ENCODE results near the gene DOK6.
"Not testable (repeated sequence)": the region's sequence is repeated elsewhere in the genome, so short reads cannot be mapped to it uniquely, and the experiment has no call there.

DOK6 gene

DNA sequence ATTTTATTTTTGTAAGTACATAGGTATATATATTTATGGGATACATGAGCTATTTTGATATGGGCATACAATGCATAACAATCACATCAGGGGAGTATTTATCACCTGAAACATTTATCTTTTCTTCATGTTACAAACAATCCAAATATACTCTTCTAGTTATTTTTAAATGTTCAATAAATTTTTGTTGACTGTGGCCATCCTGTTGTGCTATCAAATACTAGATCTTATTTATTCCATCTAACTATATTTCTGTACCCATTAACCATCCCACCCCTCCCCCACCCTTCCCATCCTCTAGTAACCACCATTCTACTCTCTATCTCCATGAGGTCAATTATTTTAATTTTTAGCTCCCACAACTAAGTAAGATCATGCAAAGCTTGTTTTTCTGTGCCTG, 390.0 kb downstream of the DOK6 start:
- no peak for DNase-seq (ENCODE audit: low read depth in 3 of 3, low spot score in 1 of 3)

DNA sequence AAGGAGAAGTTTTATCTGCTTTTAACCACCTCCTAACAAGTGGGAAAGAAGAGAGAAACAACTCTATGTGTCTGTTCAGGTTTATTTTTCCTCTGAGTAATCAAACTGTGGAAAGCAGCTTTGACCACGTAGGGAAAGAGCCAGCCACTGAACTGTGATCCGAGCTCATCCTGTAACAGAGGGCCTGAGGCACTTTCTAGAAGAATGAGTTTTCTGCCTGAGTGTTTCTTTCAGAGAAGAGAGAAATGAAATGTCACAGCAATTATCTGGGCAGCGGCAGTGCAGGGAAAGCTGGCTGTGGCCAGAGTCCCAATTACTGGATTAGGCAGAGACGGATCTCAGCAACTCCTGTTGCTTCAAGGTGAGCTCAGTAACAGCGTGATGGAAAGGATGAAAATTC, 395.1 kb downstream of the DOK6 start:
- no peak for DNase-seq (ENCODE audit: low read depth in 3 of 3, low spot score in 1 of 3)

DNA sequence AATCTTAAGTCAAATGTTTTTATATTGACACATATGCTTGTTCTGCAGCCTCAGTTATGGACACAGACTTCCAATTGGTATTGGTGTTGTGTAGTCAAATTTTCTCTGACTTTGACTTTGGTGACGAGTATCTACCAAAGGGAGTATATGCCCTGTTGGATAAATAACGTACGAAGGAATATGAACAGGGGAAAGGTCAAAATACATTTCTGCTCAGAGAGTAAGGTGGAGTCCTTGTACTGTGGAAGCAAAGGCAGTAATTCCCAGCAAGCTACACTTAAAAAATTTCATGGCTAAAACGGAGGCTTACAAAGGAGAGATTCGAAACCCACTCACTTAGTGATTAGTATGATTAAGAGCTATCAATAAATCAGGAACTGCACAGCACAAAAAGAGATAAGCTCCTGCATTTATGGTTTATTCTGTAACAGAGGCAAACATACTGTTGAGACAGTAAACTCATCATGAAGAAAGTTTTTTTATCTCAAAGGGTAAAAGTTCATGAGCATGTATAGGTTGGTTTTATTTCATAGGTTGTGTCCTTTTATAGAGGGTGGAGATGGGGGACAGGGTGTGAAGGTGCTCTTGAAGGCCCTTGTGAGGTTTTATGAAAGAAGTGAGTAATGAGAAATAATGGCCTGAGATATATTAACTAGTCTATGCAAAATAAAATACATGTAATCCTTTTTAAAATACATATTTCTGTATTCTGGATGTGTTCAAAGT, 404.3 kb downstream of the DOK6 start:
- DNase-seq (ENCODE audit: low read depth in 3 of 3, low spot score in 1 of 3), result no peak

DNA sequence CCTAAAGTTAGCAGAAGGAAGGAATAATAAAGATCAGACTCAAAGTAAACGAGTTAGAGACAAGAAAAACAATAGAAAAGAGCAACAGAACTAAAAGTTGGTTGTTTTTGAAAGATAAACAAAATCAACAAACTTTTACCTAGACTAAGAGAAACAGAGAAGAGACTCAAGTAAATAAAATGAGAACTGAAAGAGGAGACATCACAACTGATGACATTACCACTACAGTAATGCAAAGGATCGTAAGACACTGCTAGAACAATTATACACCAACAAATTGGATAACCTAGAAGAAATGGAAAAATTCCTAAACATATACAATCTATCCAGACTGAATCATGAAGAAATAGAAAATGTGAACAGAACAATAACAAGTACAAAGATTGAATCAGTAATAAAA, 407.7 kb downstream of the DOK6 start:
- no peak for DNase-seq (ENCODE audit: low read depth in 3 of 3, low spot score in 1 of 3)

DNA sequence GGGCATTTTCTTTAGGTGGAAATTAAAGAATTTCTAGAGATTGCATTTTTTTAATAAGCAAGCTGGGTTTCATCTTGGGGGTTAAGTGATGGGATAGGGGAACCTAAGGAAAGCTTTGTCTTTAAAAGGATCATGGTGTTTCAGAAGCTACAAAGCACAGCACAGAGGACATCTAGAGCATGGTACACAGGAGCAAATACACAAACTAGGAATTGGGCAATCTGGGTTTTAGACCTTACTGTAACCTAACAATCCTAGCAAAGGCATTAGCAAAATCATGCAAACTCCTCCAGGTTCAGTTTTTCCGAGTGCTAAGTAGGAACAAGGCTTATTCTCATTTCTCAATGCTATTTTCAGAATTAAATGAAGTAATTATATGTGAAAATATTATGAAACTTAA, 412.9 kb downstream of the DOK6 start:
- DNase-seq (ENCODE audit: low read depth in 3 of 3, low spot score in 1 of 3), result no peak

DNA sequence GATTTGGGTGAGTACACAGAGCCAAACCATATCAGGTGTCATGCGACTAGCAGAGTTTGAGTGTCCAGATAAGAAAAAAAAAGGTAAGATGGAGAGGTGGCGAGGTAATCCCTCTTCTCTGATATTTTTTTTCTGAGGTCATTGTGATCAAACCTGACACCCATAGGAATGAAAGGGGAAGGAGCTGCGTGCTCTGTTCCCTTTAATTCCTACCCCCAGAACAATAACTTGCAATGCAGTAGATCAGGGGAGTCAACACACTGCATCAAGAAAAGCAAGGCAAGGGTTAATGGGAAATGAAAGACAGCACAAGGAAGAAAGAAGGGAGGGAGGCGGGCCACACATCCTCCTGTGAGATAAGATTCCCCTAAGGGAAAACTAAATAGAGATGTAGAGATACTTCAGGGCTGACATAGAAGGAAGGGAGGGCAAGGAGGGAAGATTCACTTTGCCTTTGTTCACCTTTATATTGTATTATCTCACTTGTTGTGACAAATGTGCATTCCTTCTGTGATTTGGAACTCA, 414.2 kb downstream of the DOK6 start:
- DNase-seq (ENCODE audit: low read depth in 3 of 3, low spot score in 1 of 3), result no peak

DNA sequence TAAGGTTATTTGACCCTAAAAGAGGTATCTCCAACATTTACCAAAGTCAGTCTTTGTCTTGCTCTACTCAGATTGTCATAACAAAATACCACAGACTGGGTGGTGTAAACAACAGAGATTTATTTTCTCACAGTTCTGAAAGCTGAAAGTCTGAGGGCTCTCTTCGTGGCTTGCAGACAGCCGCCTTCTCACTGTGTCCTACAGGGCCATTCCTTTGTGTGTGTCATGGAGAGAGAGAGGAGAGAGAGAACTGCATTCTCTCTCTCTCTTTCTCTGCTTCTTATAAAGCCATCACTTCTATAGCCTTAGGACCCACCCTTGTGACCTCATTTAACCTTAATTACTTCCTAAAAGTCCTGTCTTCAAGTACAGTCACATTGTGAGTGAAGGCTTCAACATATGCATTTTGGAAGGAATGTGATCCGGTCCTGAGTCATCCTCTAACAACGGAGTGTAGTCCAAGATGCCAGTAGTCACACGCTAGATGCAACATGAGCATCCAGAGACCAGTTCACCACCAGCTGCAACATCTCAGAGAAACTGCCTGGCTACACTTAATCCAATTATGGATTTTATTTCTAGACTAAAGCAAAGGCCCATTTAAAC, 416.8 kb downstream of the DOK6 start:
- no peak for DNase-seq (ENCODE audit: low read depth in 3 of 3, low spot score in 1 of 3)

DNA sequence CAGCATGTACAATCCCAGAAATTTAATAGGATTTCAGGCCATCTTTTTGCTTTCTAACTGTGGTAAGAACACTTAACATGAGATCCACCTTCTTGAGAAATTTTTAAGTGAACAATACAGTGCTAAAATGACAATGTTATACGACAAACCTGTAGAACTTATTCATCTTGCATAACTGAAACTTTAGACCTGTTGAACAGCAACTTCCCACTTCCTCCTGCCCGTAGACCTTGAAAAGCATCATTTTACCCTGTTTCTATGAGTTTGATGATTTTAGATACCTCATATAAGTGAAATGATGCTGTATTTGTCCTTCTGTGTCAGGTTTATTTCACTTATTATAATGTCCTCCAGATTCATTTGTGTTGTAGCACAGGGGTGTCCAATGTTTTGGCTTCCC, 418.8 kb downstream of the DOK6 start:
- DNase-seq (ENCODE audit: low read depth in 3 of 3, low spot score in 1 of 3), result no peak

DNA sequence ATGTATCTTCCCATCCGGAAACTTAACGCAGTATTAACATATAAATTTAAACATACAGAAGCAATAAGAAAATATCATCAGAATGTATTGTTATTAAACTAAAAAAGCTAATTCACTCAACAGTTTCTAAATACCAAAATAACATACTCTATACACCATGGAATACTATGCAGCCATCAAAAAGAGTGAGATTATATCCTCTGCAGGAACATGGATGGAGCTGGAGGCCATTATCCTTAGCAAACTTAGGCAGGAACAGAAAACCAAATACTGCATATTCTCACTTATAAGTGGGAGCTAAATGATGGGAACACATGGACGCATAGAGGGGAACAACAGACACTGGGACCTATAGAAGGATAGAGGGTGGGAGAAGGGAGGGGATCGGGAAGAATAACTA, 419.9 kb downstream of the DOK6 start:
- DNase-seq (ENCODE audit: low read depth in 3 of 3, low spot score in 1 of 3), result no peak

DNA sequence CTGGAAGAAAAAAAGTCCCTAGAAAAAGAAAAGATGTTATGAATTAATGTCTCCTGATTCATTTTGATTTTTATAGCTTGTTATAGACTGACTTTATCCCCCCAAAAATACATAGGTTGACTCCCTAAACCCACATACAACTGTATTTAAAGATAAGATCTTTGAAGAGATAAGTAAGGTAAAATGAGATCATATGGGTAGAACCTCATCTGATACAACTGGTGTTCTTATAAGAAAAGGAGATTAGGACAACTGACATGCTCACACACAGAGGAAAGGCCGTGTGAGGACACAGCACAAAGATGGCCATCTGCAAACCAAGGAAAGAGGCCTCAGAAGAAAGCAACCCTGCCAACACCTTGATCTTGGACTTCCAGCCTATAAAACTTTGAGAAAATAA, 429.5 kb downstream of the DOK6 start:
- DNase-seq (ENCODE audit: low read depth in 3 of 3, low spot score in 1 of 3), result no peak

DNA sequence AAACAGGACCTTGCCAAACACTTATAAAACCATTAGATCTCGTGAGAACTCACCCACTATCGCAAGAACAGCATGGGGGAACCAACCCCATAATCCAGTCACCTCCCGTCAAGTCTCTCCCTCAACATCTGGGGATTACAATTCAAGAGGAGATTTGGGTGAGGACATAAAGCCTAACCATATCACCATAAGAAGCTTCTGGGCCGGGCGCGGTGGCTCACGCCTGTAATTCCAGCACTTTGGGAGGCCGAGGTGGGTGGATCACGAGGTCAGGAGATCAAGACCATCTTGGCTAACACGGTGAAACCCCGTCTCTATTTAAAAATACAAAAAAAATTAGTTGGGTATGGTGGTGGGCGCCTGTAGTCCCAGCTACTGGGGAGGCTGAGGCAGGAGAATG, 434.3 kb downstream of the DOK6 start:
- DNase-seq (ENCODE audit: low read depth in 3 of 3, low spot score in 1 of 3), result not testable (repeated sequence)

DNA sequence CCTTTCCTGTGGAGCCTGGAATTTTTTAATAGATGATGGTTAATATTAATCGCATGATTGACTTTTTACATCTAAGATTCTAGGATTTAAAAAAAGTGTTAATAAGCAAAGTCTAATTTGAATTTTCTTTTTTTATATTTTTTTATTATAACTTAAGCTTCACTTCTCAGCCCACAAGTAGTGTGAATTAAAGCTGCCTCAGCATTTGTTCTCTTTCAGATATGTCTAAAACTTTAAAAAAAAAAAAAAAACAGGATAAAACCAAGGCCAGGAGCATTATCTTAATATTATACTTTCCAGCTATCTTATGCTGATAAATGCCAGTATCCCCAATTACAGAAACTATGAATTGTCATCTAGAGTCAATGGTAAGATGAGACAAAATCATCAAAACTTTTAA, 437.3 kb downstream of the DOK6 start:
- no peak for DNase-seq (ENCODE audit: low read depth in 3 of 3, low spot score in 1 of 3)

DNA sequence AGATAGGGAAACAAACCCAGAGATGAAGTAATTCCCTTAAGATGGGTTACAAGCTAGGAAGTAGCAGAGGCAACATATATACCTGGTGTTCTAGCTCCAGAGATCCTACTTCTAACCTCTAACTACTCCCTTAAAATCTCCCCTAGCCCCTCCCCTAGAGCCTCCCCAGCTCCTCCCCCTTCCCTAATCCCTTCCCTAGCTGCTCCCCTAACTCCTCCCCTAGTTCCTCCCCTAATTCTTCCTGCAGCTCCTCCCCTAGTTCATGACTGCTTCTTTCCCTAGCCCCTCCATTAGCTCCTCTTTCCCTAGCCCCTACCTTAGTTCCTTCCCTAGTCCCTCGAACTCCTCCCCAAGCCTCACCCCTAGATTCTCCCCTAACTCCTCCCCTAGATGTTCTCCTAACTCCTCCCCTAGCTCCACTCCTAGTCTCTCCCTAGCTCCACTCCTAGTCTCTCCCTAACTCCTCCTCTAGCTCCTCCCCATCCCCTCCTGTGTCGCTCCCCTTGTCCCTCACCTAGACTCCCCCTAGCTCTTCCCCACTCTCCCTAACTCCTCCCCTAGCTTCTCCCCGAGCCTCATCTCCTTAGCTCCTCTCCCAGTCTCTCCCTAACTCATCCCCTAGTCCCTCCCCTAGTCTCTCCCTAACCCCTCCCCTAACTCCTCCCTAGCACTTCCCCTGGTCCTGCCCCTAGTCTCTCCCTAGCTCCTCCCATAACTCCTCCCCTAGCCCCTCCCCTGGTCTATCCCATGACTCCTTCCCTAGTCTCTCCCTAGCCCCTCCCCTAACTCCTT, 438.1 kb downstream of the DOK6 start:
- DNase-seq (ENCODE audit: low read depth in 3 of 3, low spot score in 1 of 3), result no peak

DNA sequence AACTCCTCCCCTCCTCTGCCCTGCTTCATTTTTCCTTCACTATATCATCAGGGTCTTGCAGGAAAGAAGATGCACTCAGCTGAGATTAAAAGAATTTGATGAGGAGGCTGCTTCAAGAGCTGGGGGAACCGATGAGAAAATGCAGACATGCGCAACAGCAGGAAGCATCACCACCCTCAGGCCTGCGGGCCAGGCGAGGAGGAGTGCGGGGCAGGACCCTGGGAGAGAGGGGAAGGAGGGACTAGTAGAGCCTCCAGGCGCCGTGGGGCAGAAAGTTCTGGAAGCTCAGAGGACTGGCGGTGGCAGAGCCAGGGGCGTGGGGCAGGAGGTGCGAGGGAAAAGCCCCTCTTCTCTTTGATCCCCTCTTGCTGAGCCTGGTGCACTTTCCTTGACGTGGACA, 438.8 kb downstream of the DOK6 start:
- DNase-seq (ENCODE audit: low read depth in 3 of 3, low spot score in 1 of 3), result no peak

DNA sequence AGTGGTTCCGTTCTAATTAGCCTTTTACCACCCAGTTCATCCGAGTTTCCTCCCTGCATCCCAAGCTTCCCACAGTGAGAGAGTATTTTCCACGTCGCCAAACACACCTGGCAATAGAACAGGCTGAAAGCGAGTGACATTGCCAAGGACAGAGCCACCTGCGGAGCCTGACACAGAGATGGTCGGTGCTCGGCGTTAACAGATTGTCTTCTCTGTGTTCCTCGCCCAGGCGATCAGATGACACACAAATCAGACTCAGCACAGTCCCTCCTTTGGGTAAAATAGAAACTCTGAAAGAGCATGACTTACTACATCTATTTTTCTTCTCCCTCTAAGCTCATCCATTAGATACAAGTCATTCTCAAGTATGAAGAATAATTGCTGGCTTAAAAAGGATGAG, 439.3 kb downstream of the DOK6 start:
- DNase-seq (ENCODE audit: low read depth in 3 of 3, low spot score in 1 of 3), result no peak

DNA sequence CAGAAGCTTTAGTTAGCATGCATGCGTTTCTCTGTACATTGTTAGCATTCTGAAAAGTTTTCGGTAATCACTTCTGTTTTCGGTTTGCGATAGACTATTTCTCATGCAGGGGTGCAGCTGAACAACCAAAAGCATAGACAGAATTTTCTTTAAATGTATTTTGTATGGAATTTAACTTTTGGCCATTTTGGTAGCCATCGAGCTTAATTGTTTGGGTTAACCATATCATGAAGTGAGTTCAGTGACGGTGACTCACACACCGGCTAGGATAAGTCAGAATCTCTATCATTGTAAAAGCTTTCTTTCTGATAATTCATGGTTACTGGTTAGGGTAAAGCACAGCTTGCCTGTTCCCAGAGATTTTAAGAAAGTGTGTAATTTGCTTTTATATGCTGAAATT, 439.8 kb downstream of the DOK6 start:
- no peak for DNase-seq (ENCODE audit: low read depth in 3 of 3, low spot score in 1 of 3)

DNA sequence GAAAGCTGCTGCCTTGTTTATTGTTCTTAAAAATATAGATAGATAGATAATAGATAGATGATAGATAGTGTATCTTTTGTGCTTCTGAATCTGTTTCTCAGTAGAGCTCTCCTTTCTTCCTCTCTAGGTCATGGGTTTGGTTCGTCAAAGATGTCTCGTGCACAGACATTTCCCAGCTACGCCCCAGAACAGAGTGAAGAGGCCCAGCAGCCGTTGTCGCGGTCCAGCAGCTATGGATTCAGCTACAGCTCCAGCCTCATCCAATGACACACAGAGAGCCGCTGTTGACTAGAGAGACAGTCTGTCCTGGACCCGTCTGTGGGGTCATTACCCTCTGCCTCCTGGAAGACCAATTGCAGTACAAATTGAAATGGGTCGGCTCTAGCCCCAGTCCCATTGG, 440.4 kb downstream of the DOK6 start:
- no peak for DNase-seq (ENCODE audit: low read depth in 3 of 3, low spot score in 1 of 3)

DNA sequence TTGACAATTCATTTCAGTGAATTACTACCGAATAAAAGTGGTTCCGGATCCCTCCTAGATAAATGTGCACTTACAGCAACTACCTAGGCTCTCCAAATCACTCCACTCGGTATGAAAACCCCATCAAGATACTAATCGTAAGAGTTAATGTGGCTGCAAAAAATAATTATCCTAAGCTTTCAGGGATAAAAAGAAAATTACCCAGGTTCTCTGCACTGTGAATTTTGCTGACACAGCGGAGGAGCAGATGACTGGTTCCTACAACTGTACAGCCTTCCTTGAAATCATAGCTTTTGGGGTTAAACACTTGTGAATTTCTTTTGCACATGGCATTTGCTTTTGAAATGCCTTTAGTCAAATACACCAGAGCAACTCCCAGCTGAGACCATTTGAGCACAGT, 442.3 kb downstream of the DOK6 start:
- no peak for DNase-seq (ENCODE audit: low read depth in 3 of 3, low spot score in 1 of 3)

DNA sequence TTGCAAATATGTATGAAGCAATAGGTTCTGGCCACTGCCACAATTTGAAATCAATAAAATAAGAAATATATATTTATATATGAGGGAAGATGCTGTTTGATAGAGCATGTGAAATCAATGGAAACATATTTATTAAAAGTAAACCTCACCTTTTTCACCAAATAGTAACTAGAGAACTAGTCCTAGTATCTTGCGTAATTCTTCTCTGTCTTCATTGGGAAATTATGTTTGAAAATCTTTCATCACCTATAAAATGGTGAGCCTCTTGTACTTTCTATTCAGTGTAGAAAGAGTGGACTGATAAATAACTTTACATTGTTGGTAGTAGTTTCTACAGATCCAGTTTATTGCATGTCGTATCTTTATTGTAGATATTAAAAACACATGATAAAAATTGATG, 444.0 kb downstream of the DOK6 start:
- no peak for DNase-seq (ENCODE audit: low read depth in 3 of 3, low spot score in 1 of 3)

DNA sequence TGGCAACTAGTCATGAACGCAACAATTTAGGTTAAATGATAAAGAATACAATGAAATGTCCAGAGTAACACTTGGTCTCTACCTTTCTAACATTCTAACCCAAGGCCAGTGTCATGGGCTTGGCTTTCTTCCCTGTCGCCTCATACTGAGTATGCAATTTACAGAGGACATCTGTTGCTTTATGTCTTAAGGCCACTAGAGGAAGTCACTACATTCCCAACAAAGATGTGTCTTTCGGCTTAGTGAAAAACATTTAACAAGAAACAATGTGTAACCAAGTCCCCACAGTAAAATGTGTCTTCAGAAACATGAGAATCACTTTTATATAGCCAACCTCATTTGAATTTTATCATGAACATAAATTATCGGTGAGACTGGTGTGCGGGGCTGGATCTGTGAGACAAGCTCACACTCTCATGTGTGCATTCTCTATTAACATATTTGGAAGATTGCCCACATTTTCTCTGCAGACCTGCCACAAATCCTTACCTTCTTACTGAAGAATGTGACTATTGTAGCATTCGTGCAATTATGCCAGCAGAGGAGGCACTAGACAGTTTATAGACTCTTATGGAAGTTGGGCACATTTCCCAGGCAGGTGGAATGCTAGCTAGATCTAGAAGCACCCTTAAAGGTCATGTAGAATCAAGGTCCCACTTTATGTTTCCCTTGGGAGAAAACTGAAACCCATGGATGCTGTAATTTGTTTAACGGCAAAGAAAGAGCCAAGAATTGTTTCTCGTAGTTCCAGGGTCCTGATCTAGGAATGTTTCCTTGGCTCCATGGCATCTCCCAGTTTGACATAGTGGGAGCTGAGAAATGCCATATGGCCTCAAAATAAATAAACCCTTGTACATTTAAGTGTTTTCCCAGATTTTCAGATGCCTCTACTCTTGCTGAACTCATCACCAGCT, 445.2 kb downstream of the DOK6 start:
- DNase-seq (ENCODE audit: low read depth in 3 of 3, low spot score in 1 of 3), result no peak

DNA sequence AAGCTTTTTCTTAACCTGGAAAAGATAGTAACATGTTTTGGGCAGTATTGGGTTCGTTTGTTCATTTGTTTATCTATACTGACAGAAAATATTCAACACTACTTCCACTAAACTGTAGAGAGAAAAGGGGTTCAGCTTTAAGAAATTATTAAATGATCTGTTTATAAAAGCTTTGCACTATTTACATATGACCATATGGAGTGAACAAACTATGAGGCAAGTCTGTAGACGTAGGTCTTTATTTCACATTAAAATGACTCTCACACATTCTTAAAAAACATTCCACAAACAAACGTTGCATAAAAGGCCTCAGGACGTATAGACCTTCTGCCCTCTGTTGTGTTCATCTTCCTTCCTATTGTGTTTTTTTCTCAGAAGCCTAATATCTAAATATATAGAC, 452.4 kb downstream of the DOK6 start:
- no peak for DNase-seq (ENCODE audit: low read depth in 3 of 3, low spot score in 1 of 3)
